SJSA1 (cell line): ENCODE results near the gene SAGE1. TPM values are rescaled to one million over a fixed set of nuclear protein-coding genes. Genes with fewer than 3 reads are reported as not detected.

ENCODE experiments used
- DNase-seq, 2 experiments: peaks; one replicate each; pipeline ENCODE4 v3.0.0-alpha.2; 2015 to 2020; ENCODE audit warnings: low spot score in 2 of 2, low read depth in 1 of 2
- H3K27ac ChIP-seq: fragments of 250-450 bp; sonication (Bioruptor Pico); 2 replicates; pipeline ENCODE4 v1.5.1; 2020; ENCODE audit warnings: mild to moderate bottlenecking, moderate library complexity
- H3K27me3 ChIP-seq: fragments of 250-450 bp; sonication (Bioruptor Pico); replicated peaks from 2 replicates; pipeline ENCODE4 v1.5.1; 2020; ENCODE audit warnings: mild to moderate bottlenecking, moderate library complexity
- H3K36me3 ChIP-seq: fragments of 250-450 bp; sonication (Bioruptor Pico); 2 replicates; pipeline ENCODE4 v1.5.1; 2020; ENCODE audit warnings: mild to moderate bottlenecking
- H3K4me1 ChIP-seq: fragments of 250-450 bp; sonication (Bioruptor Pico); replicated peaks from 2 replicates; pipeline ENCODE4 v1.6.1; 2021; ENCODE audit warnings: mild to moderate bottlenecking
- H3K4me3 ChIP-seq: fragments of 250-450 bp; sonication (Bioruptor Pico); 2 replicates; pipeline ENCODE4 v1.5.1; 2020; ENCODE audit warnings: mild to moderate bottlenecking
- H3K9me3 ChIP-seq: fragments of 250-450 bp; sonication (Bioruptor Pico); replicated peaks from 2 replicates; pipeline ENCODE4 v1.5.1; 2020; ENCODE audit warnings: mild to moderate bottlenecking
- total RNA-seq: library from RNA; depleted of rRNA; stranded (reverse); fragments of >200 nt; shearing (Covaris generic); gene quantifications from 2 replicates; pipeline ENCODE4 v1.2.3, GENCODE V29; 2014; rRNA removed

SAGE1 gene
- total RNA-seq, 1 experiment from 2014 or later = not detected

- Histone ChIP-seq H3K4me1 (no peaks in the 10 kb centered on the region), H3K9me3 (no peaks in the 10 kb centered on the region), H3K27me3 (no peaks in the 10 kb centered on the region), H3K27ac (no peak overlapping the region), H3K36me3 (no peaks in the 10 kb centered on the region), H3K4me3 (no peak overlapping the region)
- no peak for DNase-seq
These were observed 51.0 kb downstream of the SAGE1 start for GRCh38 chrX:135944486-135944885.

- H3K9me3 ChIP-seq = no peaks in the 10 kb centered on the region
- H3K4me3 ChIP-seq = no peak overlapping the region
- H3K27ac ChIP-seq = no peak overlapping the region
- H3K36me3 ChIP-seq = no peaks in the 10 kb centered on the region
- DNase-seq = no peak
- no peaks in the 10 kb centered on the region for H3K27me3 ChIP-seq
- H3K4me1 ChIP-seq = no peaks in the 10 kb centered on the region
These were observed 57.8 kb downstream of the SAGE1 start for GRCh38 chrX:135951291-135951690.

Other genes starting within 250 kb of the SAGE1 start
- not detected in 2 replicates for gene CT45A1, start 180.1 kb upstream of the SAGE1 start, total RNA-seq
- not detected in 2 replicates for gene CT45A3, start 125.5 kb upstream of the SAGE1 start, total RNA-seq
- not detected in 2 replicates for gene CT45A5, start 108.2 kb upstream of the SAGE1 start, total RNA-seq
- not detected in 2 replicates for gene CT45A6, start 90.9 kb upstream of the SAGE1 start, total RNA-seq
- gene CT45A2, start 73.7 kb upstream of the SAGE1 start, total RNA-seq = not detected in 2 replicates
- not detected in 2 replicates for gene CT45A7, start 56.4 kb upstream of the SAGE1 start, total RNA-seq
- gene CT45A8, start 39.2 kb upstream of the SAGE1 start, total RNA-seq = not detected in 2 replicates
- not detected in 2 replicates for gene CT45A9, start 21.9 kb upstream of the SAGE1 start, total RNA-seq
- not detected in 2 replicates for gene CT45A10, start 272 bp upstream of the SAGE1 start, total RNA-seq
- gene MMGT1, start 80.3 kb downstream of the SAGE1 start, total RNA-seq = 32.4 and 39.4 TPM in 2 replicates
- gene SLC9A6, start 91.7 kb downstream of the SAGE1 start, total RNA-seq = 23.6 and 23.9 TPM in 2 replicates